ENCODE results near the gene FHIT. TPM values are rescaled to one million over a fixed set of nuclear protein-coding genes. Genes with fewer than 3 reads are reported as not detected.

FHIT gene
- total RNA-seq, 1 donor from 2014 or later: 11.5 TPM

DNA sequence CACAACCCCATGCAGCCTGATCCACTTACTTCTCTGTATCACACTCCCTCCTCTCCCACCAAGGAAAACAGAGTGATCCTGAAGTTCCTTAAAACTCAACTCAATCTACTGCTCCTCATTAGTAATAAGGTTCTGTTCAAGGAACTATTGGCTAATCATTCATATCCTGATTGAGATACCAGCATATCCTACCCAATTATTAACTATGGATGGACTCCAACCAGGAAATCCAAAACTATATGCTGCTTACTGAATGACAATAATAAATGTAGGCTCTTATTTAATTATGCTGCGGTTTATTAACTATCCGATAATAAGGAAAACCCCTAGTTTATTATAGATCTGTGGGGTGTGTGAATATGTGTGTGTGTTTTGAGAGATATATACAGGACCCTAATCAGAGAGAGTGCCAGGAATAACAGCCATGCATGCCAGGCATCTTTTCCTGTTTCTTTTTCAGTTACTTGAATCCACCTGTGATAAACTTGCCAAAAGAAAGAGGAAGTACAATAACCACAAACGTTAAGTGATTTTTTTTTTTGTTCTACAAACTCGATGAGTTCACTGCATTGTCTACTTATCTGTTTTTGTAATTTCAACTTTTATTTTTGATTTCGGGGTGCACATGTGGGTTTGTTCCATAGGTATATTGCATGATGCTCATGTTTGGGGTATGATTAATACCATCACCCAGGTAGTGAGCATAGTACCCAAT is 1169.7 kb downstream of the FHIT start:
- no peaks in the 10 kb centered on the region for H3K36me3 ChIP-seq (ENCODE audit: control insufficient read depth, insufficient read depth, low read length)
- TF ChIP-seq, protein P1, sequence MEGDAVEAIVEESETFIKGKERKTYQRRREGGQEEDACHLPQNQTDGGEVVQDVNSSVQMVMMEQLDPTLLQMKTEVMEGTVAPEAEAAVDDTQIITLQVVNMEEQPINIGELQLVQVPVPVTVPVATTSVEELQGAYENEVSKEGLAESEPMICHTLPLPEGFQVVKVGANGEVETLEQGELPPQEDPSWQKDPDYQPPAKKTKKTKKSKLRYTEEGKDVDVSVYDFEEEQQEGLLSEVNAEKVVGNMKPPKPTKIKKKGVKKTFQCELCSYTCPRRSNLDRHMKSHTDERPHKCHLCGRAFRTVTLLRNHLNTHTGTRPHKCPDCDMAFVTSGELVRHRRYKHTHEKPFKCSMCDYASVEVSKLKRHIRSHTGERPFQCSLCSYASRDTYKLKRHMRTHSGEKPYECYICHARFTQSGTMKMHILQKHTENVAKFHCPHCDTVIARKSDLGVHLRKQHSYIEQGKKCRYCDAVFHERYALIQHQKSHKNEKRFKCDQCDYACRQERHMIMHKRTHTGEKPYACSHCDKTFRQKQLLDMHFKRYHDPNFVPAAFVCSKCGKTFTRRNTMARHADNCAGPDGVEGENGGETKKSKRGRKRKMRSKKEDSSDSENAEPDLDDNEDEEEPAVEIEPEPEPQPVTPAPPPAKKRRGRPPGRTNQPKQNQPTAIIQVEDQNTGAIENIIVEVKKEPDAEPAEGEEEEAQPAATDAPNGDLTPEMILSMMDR (IDR thresholded peaks at IDR 0.05; ENCODE audit: insufficient read depth, low read length, poor library complexity, severe bottlenecking): no peak
- H3K27me3 ChIP-seq (ENCODE audit: control insufficient read depth, insufficient read depth, low read length): no peaks in the 10 kb centered on the region
- no peak overlapping the region for H3K4me3 ChIP-seq (ENCODE audit: low read depth, low read length)
- DNase-seq (ENCODE audit: low read depth): no peak

DNA sequence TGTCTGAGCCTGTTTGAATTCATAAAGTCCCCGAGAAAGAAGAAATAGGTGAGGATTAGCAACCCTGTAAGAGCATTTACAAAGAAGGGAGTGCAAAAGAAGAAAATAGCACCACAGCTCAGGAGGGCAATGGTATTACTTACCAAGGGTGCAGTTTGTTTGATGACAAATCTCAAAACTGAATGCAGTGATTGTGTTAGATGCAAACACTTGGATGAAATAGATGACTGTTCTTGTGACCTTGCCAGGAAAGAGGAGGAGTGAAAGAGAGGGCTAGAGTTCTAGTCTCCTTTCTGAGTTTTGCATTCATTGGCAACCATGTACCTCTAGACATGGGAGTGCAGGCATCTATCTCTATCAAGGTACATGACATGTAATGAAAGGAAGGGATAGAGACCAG is 1170.6 kb downstream of the FHIT start:
- H3K4me3 ChIP-seq (ENCODE audit: low read depth, low read length): no peak overlapping the region
- TF ChIP-seq, protein P1 (IDR thresholded peaks at IDR 0.05; ENCODE audit: insufficient read depth, low read length, poor library complexity, severe bottlenecking): no peak
- no peaks in the 10 kb centered on the region for H3K36me3 ChIP-seq (ENCODE audit: control insufficient read depth, insufficient read depth, low read length)
- no peaks in the 10 kb centered on the region for H3K27me3 ChIP-seq (ENCODE audit: control insufficient read depth, insufficient read depth, low read length)
- DNase-seq (ENCODE audit: low read depth): no peak

DNA sequence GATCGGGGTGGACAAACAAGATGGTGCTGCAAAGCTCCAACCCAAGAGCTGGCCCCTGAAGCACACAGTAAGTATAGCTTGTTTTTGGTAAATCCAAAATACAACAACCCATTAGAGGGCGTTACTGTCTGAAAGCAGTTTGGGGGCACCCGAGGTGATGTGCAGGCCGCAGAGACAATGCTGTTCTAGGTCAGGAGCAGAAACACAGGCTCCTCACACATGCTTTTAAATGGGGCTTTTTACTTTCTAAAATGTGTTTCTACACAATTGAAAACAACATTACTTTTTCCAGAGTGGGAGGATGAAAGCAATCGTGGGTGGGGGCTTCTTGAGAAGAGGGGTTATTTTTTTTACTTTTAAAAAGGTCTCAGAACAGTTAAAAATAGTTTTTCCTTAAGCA is 1172.2 kb downstream of the FHIT start:
- Histone ChIP-seq H3K4me3 (ENCODE audit: low read depth, low read length) (no peak overlapping the region), H3K36me3 (ENCODE audit: control insufficient read depth, insufficient read depth, low read length) (no peaks in the 10 kb centered on the region), H3K27me3 (ENCODE audit: control insufficient read depth, insufficient read depth, low read length) (no peaks in the 10 kb centered on the region)
- DNase-seq (ENCODE audit: low read depth): no peak
- TF ChIP-seq, protein P1 (IDR thresholded peaks at IDR 0.05; ENCODE audit: insufficient read depth, low read length, poor library complexity, severe bottlenecking): no peak

DNA sequence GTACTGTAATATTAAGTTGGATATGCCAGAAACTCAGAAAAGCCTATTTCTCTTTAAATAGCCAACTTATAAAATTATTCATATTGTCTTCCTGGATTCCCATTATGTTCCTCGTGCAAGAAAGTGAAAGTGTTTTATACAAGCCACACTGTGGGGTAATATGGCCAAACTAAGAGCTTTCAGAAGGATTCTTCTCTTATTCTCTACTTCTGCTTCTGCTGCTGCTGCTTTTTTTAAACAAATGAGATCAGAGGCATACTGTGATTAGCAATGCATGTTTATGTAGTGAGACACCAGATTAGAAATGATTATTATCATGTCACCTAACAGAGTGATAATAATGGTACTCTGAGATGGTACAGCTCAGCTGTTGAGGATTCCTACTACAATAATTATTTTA is 1174.9 kb downstream of the FHIT start:
- no peak for DNase-seq (ENCODE audit: low read depth)
- H3K4me3 ChIP-seq (ENCODE audit: low read depth, low read length): no peak overlapping the region
- no peaks in the 10 kb centered on the region for H3K27me3 ChIP-seq (ENCODE audit: control insufficient read depth, insufficient read depth, low read length)
- TF ChIP-seq, protein P1 (IDR thresholded peaks at IDR 0.05; ENCODE audit: insufficient read depth, low read length, poor library complexity, severe bottlenecking): no peak
- no peaks in the 10 kb centered on the region for H3K36me3 ChIP-seq (ENCODE audit: control insufficient read depth, insufficient read depth, low read length)

DNA sequence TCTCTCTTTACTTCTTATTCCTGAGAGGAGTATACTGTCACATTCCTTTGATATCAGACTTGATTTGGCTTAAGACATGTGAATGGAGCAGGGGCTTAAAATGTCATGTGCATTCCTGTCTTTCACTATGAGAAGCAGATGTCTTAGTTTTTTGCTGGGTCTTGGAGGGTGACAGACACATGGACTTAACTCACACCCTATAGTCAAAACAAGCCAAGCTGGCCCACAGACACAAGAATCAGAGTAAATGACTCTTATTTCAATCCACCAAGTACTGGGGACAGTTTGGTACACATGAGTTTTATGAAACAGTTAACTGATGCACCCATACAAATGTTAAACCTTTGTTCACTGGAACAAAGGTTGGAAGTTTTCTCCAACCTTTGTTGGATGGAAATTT is 1177.3 kb downstream of the FHIT start:
- H3K4me3 ChIP-seq (ENCODE audit: low read depth, low read length): no peak overlapping the region
- no peak for DNase-seq (ENCODE audit: low read depth)
- no peaks in the 10 kb centered on the region for H3K27me3 ChIP-seq (ENCODE audit: control insufficient read depth, insufficient read depth, low read length)
- no peaks in the 10 kb centered on the region for H3K36me3 ChIP-seq (ENCODE audit: control insufficient read depth, insufficient read depth, low read length)
- TF ChIP-seq, protein P1 (IDR thresholded peaks at IDR 0.05; ENCODE audit: insufficient read depth, low read length, poor library complexity, severe bottlenecking): no peak

DNA sequence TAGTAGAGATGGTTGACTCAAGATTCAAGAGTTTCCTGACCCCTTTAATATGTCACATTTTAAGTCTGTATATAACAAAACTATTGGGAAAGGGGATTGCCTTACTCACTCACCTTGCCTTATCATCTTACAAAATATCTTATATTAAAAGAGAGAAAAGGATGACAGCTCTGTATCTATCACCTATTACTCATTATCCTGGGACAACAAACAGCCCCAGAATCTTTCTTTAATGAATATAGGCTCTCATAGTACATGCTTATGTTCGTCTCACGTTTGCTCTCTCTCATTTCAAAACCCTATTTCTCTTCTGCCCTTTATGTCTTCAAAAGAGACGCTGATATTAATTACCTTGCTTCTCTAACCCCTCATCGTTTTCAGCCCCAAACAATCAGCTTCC is 1178.0 kb downstream of the FHIT start:
- no peak overlapping the region for H3K4me3 ChIP-seq (ENCODE audit: low read depth, low read length)
- no peak for DNase-seq (ENCODE audit: low read depth)
- TF ChIP-seq, protein P1 (IDR thresholded peaks at IDR 0.05; ENCODE audit: insufficient read depth, low read length, poor library complexity, severe bottlenecking): no peak
- H3K36me3 ChIP-seq (ENCODE audit: control insufficient read depth, insufficient read depth, low read length): no peaks in the 10 kb centered on the region
- H3K27me3 ChIP-seq (ENCODE audit: control insufficient read depth, insufficient read depth, low read length): no peaks in the 10 kb centered on the region

Measured in kidney epithelial cell (primary cell).